GM19395 (cell line): ENCODE results near the gene UNC80.

Source experiments
- ATAC-seq: cut with Tn5 transposase; IDR thresholded peaks from one replicate; pipeline ENCODE4 v1.9.1; 2021; ENCODE audit warnings: mild to moderate bottlenecking, moderate library complexity; ENCODE audit not compliant: unreplicated experiment

UNC80 gene

GRCh38 chr2:210009126-210009525 lies 237.5 kb downstream of the UNC80 start:
- no peak for ATAC-seq

- no peak for ATAC-seq
Measured at GRCh38 chr2:210009896-210010295, 238.3 kb downstream of the UNC80 start.

- no peak for ATAC-seq
Measured at GRCh38 chr2:210020138-210020537, 248.5 kb downstream of the UNC80 start.

GRCh38 chr2:210022824-210023223 lies 251.2 kb downstream of the UNC80 start:
- no peak for ATAC-seq

GRCh38 chr2:210027608-210028007 lies 256.0 kb downstream of the UNC80 start:
- no peak for ATAC-seq

- ATAC-seq: no peak
Measured at GRCh38 chr2:210028178-210028577, 256.5 kb downstream of the UNC80 start.

GRCh38 chr2:210034087-210034683 lies 262.6 kb downstream of the UNC80 start:
- no peak for ATAC-seq

GRCh38 chr2:210035679-210036078 lies 264.0 kb downstream of the UNC80 start:
- no peak for ATAC-seq

GRCh38 chr2:210038078-210038477 lies 266.4 kb downstream of the UNC80 start:
- ATAC-seq: no peak

- ATAC-seq: no peak
Measured at GRCh38 chr2:210046851-210047500, 275.3 kb downstream of the UNC80 start.
